SK-N-SH treated with all-trans-retinoic acid at 6 μM for 48 hours (cell line): ENCODE results near the gene POLR1F.

Experiments used
- ATAC-seq: fragments of 200-7000 bp; cut with Tn5 transposase; 3 replicates; pipeline ENCODE4 v1.9.1; 2020; ENCODE audit warnings: mild to moderate bottlenecking, moderate library complexity
- ARNTL ChIP-seq: fragments of 450-650 bp; formaldehyde crosslinking; IDR thresholded peaks from 2 replicates; pipeline ENCODE4 v1.5.0; 2020; ENCODE audit warnings: low read depth, mild to moderate bottlenecking, moderate library complexity, borderline replicate concordance
- BACH2 ChIP-seq: fragments of 250-450 bp; sonication (Bioruptor Pico); IDR thresholded peaks from 2 replicates; pipeline ENCODE4 v1.9.0; 2021; ENCODE audit warnings: mild to moderate bottlenecking, borderline replicate concordance
- CSRNP3 ChIP-seq: fragments of 250-450 bp; sonication (Bioruptor Pico); IDR thresholded peaks from 2 replicates; pipeline ENCODE4 v1.5.1; 2021; ENCODE audit warnings: mild to moderate bottlenecking, moderate library complexity
- ESRRG ChIP-seq: fragments of 250-450 bp; sonication (Bioruptor Pico); IDR thresholded peaks from 2 replicates; pipeline ENCODE4 v1.6.1; 2021; ENCODE audit warnings: mild to moderate bottlenecking
- GLIS3 ChIP-seq: fragments of 250-450 bp; sonication (Bioruptor Pico); IDR thresholded peaks from 2 replicates; pipeline ENCODE4 v1.5.0; 2020; ENCODE audit warnings: mild to moderate bottlenecking, moderate library complexity
- OSR1 ChIP-seq: fragments of 250-450 bp; sonication (Bioruptor Pico); IDR thresholded peaks from 2 replicates; pipeline ENCODE4 v1.8.0; 2022; ENCODE audit warnings: moderate library complexity, mild to moderate bottlenecking, inconsistent platforms
- PATZ1 ChIP-seq: fragments of 250-450 bp; sonication (Bioruptor Pico); IDR thresholded peaks from 2 replicates; pipeline ENCODE4 v1.8.0; 2020; ENCODE audit warnings: mild to moderate bottlenecking, moderate library complexity, borderline replicate concordance
- POU6F1 ChIP-seq: fragments of 250-450 bp; sonication (Bioruptor Pico); IDR thresholded peaks from 2 replicates; pipeline ENCODE4 v1.8.0; 2021; ENCODE audit warnings: low read depth, mild to moderate bottlenecking, moderate library complexity, borderline replicate concordance
- RARB ChIP-seq: fragments of 250-450 bp; sonication (Bioruptor Pico); IDR thresholded peaks from 2 replicates; pipeline ENCODE4 v1.8.0; 2021; ENCODE audit warnings: mild to moderate bottlenecking, moderate library complexity
- SNAI2 ChIP-seq: fragments of 250-450 bp; sonication (Bioruptor Pico); IDR thresholded peaks from 2 replicates; pipeline ENCODE4 v1.5.0; 2020; ENCODE audit warnings: mild to moderate bottlenecking, moderate library complexity
- TCF4 ChIP-seq: fragments of 250-450 bp; sonication (Bioruptor Pico); IDR thresholded peaks from 2 replicates; pipeline ENCODE4 v1.8.0; 2021; ENCODE audit warnings: mild to moderate bottlenecking, moderate library complexity, borderline replicate concordance
- TOX ChIP-seq: fragments of 250-450 bp; sonication (Bioruptor Pico); IDR thresholded peaks from 2 replicates; pipeline ENCODE4 v1.8.0; 2021; ENCODE audit warnings: mild to moderate bottlenecking, moderate library complexity, borderline replicate concordance
- TSHZ2 ChIP-seq: fragments of 250-450 bp; sonication (Bioruptor Pico); IDR thresholded peaks from 2 replicates; pipeline ENCODE4 v1.5.0; 2020; ENCODE audit warnings: mild to moderate bottlenecking, moderate library complexity
- ZC3H10 ChIP-seq: fragments of 250-450 bp; sonication (Bioruptor Pico); IDR thresholded peaks from 2 replicates; pipeline ENCODE4 v1.5.1; 2021; ENCODE audit warnings: mild to moderate bottlenecking, moderate library complexity
- ZFP3 ChIP-seq: fragments of 250-450 bp; sonication (Bioruptor Pico); IDR thresholded peaks from 2 replicates; pipeline ENCODE4 v1.5.0; 2020; ENCODE audit warnings: mild to moderate bottlenecking, moderate library complexity
- ZFP30 ChIP-seq: fragments of 450-650 bp; formaldehyde crosslinking; IDR thresholded peaks from 2 replicates; pipeline ENCODE4 v1.5.0; 2022; ENCODE audit warnings: mild to moderate bottlenecking, moderate library complexity
- ZNF565 ChIP-seq: fragments of 450-650 bp; formaldehyde crosslinking; conservative IDR thresholded peaks from 2 replicates; pipeline ENCODE4 v1.5.0; 2020; ENCODE audit warnings: low read depth, mild to moderate bottlenecking, moderate library complexity
- ZNF70 ChIP-seq: fragments of 450-650 bp; formaldehyde crosslinking; IDR thresholded peaks from 2 replicates; pipeline ENCODE4 v1.5.0; 2020; ENCODE audit warnings: mild to moderate bottlenecking, moderate library complexity
- ZNF8 ChIP-seq: fragments of 450-650 bp; formaldehyde crosslinking; IDR thresholded peaks from 2 replicates; pipeline ENCODE4 v1.5.0; 2020; ENCODE audit warnings: mild to moderate bottlenecking, moderate library complexity

Gene POLR1F

GRCh38 chr7:19700936-19701335 is 7.9 kb downstream of the POLR1F start (continued):
- TF ChIP-seq TSHZ2 (CRISPR knock-in tag) (no peak), ZFP3 (CRISPR knock-in tag) (no peak), ARNTL (CRISPR knock-in tag) (no peak)

- ATAC-seq = no peak
- TF ChIP-seq ZNF565 (CRISPR knock-in tag) (no peak), CSRNP3 (CRISPR knock-in tag) (no peak), BACH2 (CRISPR knock-in tag) (no peak), POU6F1 (CRISPR knock-in tag) (no peak), TSHZ2 (CRISPR knock-in tag) (no peak), RARB (no peak), GLIS3 (CRISPR knock-in tag) (no peak), ZFP30 (CRISPR knock-in tag) (no peak), OSR1 (CRISPR knock-in tag) (no peak), SNAI2 (CRISPR knock-in tag) (no peak), ESRRG (CRISPR knock-in tag) (no peak)
Measured at GRCh38 chr7:19698331-19698730, 10.5 kb downstream of the POLR1F start.

- no peak for ATAC-seq
- TF ChIP-seq POU6F1 (CRISPR knock-in tag) (no peak), ZFP30 (CRISPR knock-in tag) (no peak), TCF4 (no peak), RARB (no peak), SNAI2 (CRISPR knock-in tag) (no peak), ZNF8 (no peak), TSHZ2 (CRISPR knock-in tag) (no peak), ZNF70 (no peak), TOX (CRISPR knock-in tag) (no peak), ESRRG (CRISPR knock-in tag) (no peak), CSRNP3 (CRISPR knock-in tag) (no peak), PATZ1 (CRISPR knock-in tag) (no peak), ZC3H10 (CRISPR knock-in tag) (no peak), BACH2 (CRISPR knock-in tag) (no peak)
Measured at GRCh38 chr7:19696926-19697325, 11.9 kb downstream of the POLR1F start.
